Islet precursor cell (in vitro differentiated cells): Measurements from ENCODE around the gene PSMD13.
"Not testable (repeated sequence)": the region's sequence is repeated elsewhere in the genome, so short reads cannot be mapped to it uniquely, and the experiment has no call there.

Experiments used
- DNase-seq: peaks from one replicate; pipeline ENCODE4 v3.0.0-alpha.2; 2018

PSMD13 gene

DNA sequence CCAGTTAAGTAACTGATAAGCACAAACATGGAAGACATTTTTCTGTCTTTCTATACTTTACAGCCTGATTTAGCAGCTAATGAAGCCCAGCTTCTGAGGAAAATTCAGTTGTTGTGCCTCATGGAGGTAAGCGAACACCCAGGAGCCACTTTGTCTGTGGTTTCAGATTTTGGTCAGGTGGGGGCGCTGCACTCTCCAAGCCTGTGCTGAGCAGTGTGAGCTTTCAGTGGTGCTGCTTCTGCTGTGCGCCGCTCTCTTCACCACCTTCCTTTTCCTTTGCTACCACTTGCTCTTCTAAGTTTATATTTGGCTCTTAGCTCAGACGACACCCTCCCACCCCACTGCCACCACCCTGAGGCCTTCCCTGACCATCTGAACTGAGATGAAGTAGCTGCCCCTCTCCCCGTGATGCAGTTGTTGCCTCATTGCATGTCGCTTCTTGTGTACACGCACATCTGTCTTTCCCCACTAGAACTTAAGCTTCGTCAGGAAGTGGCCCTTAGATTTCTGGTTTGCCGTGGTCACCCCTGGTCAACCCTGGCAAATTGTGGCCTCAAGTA is 14.0 kb downstream of the PSMD13 start:
- DNase-seq: peak; percentile 84

DNA sequence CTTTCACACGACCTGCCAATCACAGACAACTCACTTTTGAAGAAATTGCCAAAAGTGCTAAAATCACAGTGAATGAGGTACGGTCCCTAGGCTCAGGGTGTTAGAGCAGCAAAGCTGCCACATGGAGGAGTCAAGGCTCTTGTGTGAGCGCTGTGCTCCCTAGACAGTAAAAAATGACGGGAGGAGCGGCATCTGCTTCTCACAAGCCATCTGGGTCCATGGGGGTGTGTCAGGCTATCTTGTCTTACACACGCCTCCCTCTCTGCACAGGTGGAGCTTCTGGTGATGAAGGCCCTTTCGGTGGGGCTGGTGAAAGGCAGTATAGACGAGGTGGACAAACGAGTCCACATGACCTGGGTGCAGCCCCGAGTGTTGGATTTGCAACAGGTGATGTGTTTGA is 14.8 kb downstream of the PSMD13 start:
- no peak for DNase-seq

GRCh38 chr11:252666-253065 is 15.9 kb downstream of the PSMD13 start:
- DNase-seq: no peak

DNA sequence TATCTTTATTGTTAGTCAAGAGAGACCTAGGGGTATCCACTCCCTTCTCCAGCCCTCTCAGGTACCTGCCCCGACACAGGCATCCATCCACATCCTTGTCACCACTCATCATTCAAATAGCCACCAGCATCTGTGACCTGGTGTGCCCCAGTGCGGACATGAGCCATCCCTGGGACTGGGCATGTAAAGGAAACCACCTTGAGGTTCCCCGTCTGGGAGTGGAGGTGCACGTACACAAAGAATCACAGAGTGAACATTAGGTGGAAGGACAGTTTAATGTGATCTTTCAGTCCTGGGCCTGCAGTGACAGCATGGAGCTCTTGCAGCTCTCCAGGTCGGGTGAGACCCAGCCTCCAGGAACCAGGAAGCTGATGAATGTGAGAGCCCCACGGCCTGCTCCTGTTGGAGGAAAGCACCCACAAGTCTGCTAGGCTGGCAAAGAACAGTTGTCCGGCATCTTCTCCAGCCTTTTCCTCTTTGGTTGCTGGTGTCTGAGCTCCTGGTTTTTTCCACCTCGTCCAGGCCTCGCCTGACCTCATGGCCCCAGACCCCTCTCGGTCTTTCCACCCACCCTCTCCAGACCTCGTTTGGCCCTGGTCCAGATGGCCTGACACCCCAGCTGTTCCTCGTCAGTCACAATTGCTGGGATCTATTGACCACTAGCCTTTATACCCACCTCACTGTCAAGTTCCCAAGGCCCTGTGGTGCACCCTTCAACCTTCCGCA is 16.5 kb downstream of the PSMD13 start:
- DNase-seq: no peak

DNA sequence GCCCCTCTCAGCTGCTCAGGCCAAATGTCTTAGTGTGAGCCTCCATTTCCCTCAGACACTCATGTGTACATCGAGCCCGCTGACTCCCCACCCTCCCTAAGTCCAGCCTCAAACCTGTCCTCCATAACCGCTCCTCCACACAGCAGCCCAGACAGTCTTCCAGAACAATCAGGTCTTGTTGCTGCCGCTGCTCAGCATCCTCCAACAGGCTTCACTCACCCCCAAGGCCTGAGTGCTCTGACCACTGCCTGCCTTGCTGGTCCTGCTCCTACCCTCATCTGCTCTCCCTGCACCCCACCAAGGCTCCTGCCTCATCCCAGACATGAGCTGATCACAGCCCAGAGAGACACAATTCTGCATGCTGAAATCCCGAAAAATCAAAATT is 17.1 kb downstream of the PSMD13 start:
- no peak for DNase-seq

- DNase-seq: no peak
Observed at GRCh38 chr11:255176-255575, 18.4 kb downstream of the PSMD13 start.

- no peak for DNase-seq
Observed at GRCh38 chr11:255816-256215, 19.0 kb downstream of the PSMD13 start.

- no peak for DNase-seq
Observed at GRCh38 chr11:256952-257737, 20.4 kb downstream of the PSMD13 start.

DNA sequence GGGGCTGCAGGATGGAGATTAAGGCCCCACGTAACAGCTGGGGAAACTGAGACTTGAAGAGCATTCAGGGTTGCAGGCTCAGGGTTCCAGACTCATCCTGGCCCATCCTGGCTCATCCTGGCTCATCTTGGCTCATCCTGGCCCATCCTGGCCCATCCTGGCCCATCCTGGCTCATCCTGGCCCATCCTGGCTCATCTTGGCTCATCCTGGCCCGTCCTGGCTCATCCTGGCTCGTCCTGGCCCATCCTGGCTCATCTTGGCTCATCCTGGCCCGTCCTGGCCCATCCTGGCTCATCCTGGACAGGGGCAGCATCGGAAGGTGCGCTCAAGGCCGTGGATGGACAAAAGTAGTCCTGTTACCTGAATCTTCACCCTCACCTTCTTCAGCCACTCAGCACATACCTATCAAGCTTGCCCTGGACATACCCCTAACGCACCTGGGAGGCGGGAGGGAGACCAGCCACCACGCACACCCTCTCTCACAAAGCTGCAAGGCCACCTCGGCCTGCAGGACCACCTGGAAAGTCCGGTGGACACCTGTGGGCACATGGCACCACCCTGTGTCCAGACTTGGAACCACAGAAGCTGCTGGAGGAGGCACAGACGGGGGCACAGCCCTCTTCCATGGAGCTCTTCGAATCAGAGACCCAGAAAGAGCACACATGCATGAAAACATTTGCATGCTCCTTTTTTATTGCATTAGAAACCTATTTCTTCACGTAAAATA is 21.2 kb downstream of the PSMD13 start:
- no peak for DNase-seq

DNA sequence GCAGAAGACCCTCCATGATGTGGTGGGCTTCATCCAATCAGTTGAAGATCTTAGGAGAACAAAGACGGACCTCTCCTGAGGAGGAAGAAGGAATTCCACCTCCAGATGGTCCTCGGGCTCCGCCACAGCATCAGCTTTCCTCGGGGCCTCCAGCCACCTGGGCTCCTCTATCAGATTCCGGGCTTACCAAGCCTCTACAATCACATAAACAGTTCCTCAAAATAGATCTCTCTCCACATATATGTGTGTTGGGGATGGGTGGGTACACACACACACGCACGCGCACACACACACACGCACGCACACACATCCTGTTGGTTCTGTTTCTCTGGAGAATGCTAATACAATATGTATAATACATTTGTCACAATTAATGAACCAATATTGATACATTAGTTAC is 22.6 kb downstream of the PSMD13 start:
- DNase-seq: no peak

DNA sequence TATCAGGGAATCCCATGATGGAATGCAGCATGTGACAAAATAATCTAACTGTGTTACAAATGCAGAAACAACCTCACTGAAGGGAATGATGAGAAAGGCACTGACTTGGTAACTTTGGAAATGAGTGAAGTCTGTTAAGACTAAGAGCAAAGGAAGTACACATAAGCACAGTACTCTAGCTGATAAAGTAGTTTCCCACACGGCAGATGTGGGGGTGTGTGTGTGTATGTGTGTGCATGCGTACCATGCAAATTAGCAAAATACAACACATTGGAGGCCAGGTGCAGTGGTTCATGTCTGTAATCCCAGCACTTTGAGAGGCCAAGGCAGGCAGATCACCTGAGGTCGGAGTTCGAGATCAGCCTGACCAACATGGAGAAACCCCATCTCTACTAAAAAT is 24.8 kb downstream of the PSMD13 start:
- DNase-seq: no peak

DNA sequence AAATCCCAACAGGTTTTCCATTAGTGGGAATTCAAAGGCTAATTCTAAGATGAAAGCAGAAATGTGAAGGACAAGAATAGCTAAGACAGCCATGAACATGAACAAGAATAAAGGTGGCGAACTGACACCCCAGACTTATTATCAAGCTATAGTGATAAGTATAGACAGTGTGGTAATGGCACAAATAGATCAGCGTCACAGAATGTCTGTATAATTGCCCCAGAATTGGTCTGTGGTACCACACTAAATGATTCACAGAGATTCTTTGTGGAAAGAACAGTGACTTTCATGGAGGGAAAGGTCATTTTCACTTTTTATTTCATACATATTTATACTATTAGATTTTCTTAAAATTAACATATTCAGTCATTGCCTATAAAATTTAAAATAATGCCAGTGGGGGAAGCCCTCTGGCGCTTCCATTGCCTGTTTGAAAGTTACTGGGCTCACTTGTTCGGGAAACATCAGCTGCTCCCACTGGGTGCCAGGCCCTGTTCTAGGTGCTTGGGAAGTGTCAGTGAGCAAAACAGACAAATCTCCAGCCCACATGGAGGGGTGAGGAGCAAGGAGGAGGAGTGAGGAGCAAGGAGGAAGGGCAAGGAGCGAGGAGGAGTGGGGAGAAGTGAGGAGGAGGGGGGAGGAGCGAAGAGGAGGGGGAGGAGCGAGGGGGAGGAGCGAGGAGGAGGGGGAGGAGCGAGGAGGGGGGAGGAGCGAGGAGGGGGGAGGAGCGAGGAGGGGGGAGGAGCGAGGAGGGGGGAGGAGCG is 30.1 kb downstream of the PSMD13 start:
- DNase-seq: no peak

GRCh38 chr11:267491-267994 is 30.8 kb downstream of the PSMD13 start:
- no peak for DNase-seq

DNA sequence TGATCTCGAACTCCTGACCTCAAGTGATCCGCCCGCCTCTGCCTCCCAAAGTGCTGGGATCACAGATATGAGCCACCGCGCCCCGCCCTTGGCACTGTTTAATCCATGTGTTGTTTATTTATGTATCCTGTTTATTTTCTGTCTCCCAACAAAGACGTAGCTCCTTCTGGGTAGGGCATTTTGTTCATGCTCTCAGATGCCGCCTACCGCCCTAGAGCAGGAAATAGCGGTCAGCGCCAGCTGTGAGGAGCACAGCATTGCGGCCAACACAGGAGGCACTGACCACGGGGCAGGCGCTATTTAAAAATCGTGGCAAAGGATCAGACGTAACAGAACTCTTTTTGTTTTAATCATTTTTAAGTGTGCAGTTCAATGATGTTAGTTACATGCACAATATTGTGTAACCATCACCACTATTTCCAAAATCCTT is 32.0 kb downstream of the PSMD13 start:
- DNase-seq: not testable (repeated sequence)

DNA sequence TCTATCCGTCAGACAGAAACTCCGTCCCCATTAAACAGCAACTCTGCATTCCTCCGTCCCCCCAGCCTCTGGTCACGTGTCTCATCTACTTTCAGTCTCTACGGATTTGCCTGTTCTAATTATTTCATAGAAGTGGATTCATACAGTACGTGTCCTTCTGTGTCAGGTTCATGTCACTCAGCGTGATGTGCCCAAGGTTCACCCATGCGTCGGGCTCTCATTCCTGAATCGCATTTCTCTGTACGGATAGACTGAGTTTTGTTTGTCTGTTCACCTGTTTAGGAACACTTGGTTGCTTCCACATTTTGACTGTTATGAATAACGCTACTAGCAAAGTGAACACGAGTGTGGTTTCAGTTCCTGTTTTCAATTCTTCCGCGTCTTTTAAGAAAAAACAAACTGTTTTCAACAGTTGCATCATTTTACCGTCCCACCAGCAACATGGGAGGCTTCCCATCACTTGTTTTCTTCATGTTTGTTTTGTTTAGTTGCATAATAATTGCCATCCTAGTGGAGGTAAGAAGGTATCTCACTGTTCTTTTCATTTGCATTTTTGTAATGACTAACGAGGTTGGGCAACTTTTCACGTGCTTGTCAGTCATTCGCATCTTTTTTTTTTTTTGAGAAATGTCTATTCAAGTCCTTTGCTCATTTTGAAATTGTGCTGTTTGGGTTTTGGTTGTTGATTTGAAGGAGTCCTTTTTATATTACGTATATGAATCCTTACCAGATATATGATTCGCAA is 32.5 kb downstream of the PSMD13 start:
- no peak for DNase-seq

- no peak for DNase-seq
Observed at GRCh38 chr11:270451-271318, 33.9 kb downstream of the PSMD13 start.

DNA sequence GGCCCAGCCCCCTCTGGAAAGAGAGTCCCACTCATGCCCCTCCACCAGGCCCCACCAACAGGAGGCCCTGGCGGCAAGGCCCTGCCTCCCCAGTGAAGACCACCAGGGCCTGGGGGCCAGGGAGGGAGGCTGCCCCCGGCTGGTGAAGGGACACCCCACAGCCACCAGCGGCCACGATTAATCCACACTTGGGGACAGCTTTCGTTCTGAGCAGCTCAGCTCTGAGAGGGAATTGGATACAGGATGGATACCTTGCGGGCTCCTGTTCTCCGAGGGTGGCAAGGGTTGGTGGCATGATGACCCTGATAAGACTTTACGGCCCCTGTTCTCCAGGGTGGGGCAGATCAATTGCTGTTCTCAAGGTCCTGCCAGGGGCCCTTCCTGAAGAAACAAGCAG is 34.5 kb downstream of the PSMD13 start:
- no peak for DNase-seq

DNA sequence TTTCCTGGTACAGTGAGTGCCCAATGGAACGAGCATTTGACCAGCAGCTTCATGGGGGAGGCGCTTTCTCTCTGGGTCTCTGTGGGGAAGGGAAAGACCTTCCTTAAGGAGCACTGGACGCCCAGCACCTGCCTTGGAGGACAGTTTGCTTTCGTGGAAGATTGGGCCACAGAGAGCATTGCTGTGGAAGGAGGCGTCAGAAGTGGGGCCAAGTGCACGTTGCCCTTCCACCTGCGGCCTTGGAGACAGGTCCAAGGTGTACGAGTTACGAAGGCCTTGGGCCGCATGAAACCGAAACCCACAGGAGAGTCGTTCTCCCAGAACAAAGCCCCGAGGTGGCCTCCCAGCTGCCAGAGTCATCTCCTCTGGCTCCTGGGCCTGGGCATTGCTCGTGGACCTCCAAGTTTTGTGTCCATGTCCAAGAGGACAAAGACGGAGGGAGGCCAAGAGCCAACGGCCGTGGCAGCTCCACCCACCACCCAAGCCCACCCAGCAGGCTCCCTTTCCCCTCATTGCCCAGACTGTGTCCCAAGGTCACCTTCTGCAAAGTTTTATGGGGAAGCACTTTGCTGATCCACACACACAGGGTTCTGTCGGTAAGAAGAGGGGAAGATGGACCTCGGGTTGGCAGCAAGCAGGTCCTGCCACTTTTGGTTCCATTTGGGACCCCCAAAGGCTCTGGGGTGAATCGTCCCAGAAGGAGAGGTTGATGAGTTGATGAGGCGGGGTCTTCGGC is 35.6 kb downstream of the PSMD13 start:
- DNase-seq: no peak

DNA sequence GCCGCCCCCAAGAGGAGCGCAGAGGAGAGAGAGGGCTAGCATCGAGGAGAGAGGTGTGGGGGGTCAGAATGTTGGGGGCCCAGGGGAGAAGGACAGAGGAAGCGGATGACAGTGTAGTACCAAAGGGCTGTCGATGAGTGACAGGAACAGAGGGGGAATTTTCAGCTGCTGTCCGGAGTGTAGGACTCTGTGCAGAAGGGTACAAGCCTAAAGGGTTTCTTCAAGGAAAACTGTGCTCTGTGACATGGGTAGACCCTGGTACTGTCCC is 36.1 kb downstream of the PSMD13 start:
- peak; percentile 7 for DNase-seq

DNA sequence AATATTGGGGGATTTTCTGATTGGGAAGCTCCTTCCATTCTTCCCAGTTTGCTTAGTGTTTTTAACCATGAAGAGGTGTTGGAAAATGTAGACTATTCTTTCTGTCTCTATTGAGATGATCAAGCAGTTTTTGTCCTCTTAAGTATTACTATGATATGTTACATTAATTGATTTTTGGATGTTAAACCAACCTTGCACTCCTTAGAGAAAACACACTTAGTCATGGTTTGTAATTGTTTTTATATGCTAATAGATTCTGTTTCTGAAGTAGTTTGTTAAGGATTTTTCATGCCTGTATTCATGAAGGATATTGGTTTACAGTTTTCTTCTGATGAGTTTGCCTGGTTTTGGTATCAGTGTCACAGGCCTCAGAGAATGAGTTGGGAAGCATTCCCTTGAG is 39.4 kb downstream of the PSMD13 start:
- DNase-seq: no peak
